Measurements from ENCODE around the gene SEC24C.
"Not testable (repeated sequence)": the region's sequence is repeated elsewhere in the genome, so short reads cannot be mapped to it uniquely, and the experiment has no call there.

Gene SEC24C, protein sequence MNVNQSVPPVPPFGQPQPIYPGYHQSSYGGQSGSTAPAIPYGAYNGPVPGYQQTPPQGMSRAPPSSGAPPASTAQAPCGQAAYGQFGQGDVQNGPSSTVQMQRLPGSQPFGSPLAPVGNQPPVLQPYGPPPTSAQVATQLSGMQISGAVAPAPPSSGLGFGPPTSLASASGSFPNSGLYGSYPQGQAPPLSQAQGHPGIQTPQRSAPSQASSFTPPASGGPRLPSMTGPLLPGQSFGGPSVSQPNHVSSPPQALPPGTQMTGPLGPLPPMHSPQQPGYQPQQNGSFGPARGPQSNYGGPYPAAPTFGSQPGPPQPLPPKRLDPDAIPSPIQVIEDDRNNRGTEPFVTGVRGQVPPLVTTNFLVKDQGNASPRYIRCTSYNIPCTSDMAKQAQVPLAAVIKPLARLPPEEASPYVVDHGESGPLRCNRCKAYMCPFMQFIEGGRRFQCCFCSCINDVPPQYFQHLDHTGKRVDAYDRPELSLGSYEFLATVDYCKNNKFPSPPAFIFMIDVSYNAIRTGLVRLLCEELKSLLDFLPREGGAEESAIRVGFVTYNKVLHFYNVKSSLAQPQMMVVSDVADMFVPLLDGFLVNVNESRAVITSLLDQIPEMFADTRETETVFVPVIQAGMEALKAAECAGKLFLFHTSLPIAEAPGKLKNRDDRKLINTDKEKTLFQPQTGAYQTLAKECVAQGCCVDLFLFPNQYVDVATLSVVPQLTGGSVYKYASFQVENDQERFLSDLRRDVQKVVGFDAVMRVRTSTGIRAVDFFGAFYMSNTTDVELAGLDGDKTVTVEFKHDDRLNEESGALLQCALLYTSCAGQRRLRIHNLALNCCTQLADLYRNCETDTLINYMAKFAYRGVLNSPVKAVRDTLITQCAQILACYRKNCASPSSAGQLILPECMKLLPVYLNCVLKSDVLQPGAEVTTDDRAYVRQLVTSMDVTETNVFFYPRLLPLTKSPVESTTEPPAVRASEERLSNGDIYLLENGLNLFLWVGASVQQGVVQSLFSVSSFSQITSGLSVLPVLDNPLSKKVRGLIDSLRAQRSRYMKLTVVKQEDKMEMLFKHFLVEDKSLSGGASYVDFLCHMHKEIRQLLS

DNA sequence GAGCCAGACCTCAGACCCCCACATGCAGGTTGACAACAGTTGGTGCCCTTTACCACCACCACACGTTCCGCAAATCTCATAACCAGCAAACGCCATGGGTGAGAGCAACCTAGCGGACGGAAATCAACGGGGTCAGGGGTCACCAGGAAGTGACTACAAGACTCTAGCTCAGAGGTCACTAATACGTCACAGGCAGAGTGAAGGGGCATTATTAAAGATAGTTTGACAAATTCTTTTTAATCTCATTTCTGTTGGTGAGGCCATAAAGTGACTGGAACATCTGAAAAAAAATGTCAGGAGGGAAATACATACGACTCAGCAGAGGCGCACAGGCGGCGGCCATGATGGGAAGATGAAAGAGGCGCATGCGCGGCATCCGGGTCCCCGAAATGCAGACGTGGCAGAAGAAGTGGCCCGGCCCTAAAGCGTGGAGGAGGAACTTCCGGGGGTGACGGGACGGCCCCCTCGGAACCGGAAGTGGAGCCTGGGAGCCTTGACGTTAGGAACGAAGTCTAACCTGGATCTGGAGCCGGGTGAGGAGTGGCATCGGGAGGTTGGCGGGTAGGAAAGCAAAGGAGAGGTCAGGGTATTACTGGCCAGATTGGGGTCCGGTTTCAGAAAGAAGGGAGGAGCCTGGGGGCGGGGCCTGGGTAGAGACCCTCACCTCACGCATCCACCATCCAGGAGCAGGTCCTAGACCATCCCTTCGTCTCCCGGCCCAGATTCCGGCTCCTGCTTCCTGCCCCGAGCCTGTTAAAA lies at the start of gene SEC24C:
SEC24C (plus strand) TSS at position 468 of the 759 bp plus-strand sequence. CDS start 2,461 bp downstream, outside the sequence.
- Histone ChIP-seq H3K4me3 (ENCODE audit: low read depth, low read length) (peak within 1 kb of the TSS; percentile 99), H3K27me3 (ENCODE audit: control insufficient read depth, insufficient read depth, low read length) (no peaks in the 10 kb centered on the region), H3K9ac (ENCODE audit: low read depth, low read length) (peak within 1 kb of the TSS; percentile 97), H3K9me3 (ENCODE audit: control insufficient read depth, insufficient read depth, low read length) (no peaks in the 10 kb centered on the region), H3K36me3 (ENCODE audit: control insufficient read depth, insufficient read depth, low read length) (peaks cover 6% of the 10 kb centered on the region), H3K4me1 (ENCODE audit: control insufficient read depth, insufficient read depth, low read length) (peaks cover 16% of the 10 kb centered on the region)

DNA sequence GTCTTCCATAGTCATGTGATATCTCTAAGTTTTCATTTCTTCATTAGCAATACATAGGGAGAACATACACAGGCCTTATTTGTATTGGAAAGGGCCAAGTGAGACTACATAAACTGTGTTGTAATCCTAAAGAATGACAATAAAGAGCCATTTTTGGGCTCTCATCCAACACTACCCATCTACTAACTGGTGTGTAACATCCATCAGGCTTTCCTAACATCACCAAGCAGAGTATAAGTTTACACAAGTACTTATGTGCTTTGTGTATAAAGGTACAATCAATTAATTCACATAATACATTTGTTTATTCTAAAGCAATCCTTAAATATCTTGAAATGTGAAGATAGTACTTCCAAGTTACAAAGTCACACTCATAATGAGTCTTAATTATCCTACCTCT lies 48.9 kb upstream of the SEC24C start:
- not testable (repeated sequence) for H3K36me3 ChIP-seq (ENCODE audit: control insufficient read depth, insufficient read depth, low read length); H3K4me3 ChIP-seq (ENCODE audit: low read depth, low read length); H3K4me1 ChIP-seq (ENCODE audit: control insufficient read depth, insufficient read depth, low read length); H3K9me3 ChIP-seq (ENCODE audit: control insufficient read depth, insufficient read depth, low read length); H3K27me3 ChIP-seq (ENCODE audit: control insufficient read depth, insufficient read depth, low read length); H3K9ac ChIP-seq (ENCODE audit: low read depth, low read length)

DNA sequence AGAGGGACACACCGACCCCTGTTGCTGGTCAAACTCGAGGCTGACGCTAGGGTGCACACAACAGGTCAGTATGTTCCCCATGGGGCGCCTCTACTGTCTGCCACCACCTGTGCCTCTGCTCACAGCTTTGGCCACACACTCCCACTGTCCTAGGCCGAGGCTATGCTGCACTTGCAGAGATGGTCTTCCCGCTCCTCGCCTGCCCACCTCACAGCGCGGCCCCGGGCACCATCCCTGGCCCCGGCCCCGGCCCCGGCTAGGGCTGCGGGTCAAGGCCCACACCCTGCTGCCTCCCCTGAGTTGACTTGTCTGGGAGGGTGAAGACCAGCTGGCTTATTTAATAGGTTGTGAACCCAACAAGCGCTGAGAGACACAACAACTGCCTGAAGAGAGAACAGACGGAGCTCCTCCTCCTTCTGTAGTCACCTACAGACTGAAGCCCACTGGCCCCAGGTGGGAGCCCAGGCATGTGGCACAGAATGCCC lies 46.5 kb upstream of the SEC24C start, which contains the start of gene AGAP5:
AGAP5 (minus strand) TSS at position 435 of the 485 bp plus-strand sequence; CDS start at position 81, 354 bp downstream.
- H3K4me3 ChIP-seq (ENCODE audit: low read depth, low read length); H3K9ac ChIP-seq (ENCODE audit: low read depth, low read length); H3K27me3 ChIP-seq (ENCODE audit: control insufficient read depth, insufficient read depth, low read length); H3K36me3 ChIP-seq (ENCODE audit: control insufficient read depth, insufficient read depth, low read length); H3K4me1 ChIP-seq (ENCODE audit: control insufficient read depth, insufficient read depth, low read length); H3K9me3 ChIP-seq (ENCODE audit: control insufficient read depth, insufficient read depth, low read length): not testable (repeated sequence)

DNA sequence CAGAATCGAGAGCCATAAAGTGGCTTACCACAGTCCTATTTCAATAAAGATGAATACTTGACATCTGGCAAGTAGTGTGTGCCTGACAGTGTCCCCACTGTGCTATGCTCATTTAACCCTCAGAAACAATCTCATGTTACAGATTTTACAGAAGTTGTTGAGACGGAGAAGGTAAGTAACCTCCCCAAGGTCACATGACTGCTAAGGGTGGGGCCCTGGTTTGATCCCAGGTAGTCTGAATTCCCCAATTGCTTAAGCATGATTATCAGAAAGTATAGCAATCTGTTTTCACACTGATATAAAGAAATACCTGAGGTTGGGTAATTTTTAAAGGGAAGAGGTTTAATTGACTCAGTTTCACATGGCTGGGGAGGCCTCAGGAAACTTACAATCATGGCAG lies 45.4 kb upstream of the SEC24C start:
- H3K4me1 ChIP-seq (ENCODE audit: control insufficient read depth, insufficient read depth, low read length); H3K9me3 ChIP-seq (ENCODE audit: control insufficient read depth, insufficient read depth, low read length); H3K4me3 ChIP-seq (ENCODE audit: low read depth, low read length); H3K36me3 ChIP-seq (ENCODE audit: control insufficient read depth, insufficient read depth, low read length); H3K27me3 ChIP-seq (ENCODE audit: control insufficient read depth, insufficient read depth, low read length); H3K9ac ChIP-seq (ENCODE audit: low read depth, low read length): not testable (repeated sequence)

DNA sequence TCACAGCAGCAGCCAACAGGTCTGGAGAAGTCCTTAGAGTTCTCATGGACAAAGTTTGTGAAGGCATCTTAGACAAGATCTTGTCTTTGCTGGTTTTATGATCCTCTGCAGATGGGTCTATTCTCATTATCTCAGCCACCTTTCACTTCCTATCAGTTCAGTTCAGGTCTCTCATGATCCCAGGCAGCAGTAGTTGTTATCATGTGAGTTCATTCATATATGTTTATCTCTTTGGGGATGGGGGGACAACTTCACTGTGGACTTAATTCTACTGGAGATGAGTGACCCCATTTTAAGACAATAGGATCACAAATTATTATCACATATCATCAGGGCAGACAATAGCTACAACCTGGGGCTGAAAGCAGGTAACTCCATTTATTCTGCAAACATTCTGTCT lies 40.2 kb upstream of the SEC24C start:
- not testable (repeated sequence) for H3K36me3 ChIP-seq (ENCODE audit: control insufficient read depth, insufficient read depth, low read length); H3K4me1 ChIP-seq (ENCODE audit: control insufficient read depth, insufficient read depth, low read length); H3K9me3 ChIP-seq (ENCODE audit: control insufficient read depth, insufficient read depth, low read length); H3K4me3 ChIP-seq (ENCODE audit: low read depth, low read length); H3K27me3 ChIP-seq (ENCODE audit: control insufficient read depth, insufficient read depth, low read length); H3K9ac ChIP-seq (ENCODE audit: low read depth, low read length)

DNA sequence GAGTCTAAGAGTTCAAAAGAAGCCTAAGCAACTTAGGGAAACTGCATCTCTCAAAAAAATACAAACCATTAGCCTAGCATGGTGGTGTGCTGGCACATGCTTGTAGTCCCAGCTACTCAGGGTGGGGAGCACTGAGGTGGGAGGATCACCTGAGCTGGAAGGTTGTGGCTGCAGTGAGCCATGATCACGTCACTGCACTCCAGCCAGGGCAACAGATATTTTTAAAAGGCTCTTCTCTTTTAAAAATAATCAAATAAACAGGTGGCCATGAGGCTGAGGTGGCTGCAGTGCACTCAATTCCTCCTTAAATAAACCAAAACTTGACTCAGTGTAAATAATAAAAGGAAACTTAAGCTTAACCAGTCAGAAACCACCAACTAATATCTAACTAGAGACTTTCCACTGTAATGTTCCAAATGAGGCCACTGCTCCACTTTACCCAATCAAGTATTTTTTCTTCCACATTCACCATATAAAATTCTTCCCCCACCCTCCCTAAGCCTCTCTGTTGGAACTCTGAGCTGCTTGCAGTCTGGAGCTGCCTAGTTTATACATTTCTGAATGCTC lies 38.6 kb upstream of the SEC24C start:
- not testable (repeated sequence) for H3K9me3 ChIP-seq (ENCODE audit: control insufficient read depth, insufficient read depth, low read length); H3K9ac ChIP-seq (ENCODE audit: low read depth, low read length); H3K4me1 ChIP-seq (ENCODE audit: control insufficient read depth, insufficient read depth, low read length); H3K36me3 ChIP-seq (ENCODE audit: control insufficient read depth, insufficient read depth, low read length); H3K27me3 ChIP-seq (ENCODE audit: control insufficient read depth, insufficient read depth, low read length); H3K4me3 ChIP-seq (ENCODE audit: low read depth, low read length)

DNA sequence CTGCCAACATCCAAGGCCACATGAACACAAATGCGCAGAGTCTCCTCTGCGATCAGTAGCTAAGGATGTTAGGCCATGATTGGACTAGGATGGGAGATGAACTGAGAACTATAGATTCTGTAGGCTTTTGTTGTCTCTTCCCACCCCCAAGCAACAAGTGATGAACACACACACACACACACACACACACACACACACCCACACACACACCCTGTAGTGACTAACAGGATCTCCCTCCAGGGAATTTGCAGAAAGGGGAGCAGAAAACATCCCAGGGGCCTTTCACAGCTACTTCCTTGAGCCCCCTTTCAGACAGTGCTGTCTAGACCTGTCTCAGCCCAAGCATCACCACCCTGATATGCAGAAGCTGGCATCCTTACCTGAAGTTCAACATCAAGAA lies 37.7 kb upstream of the SEC24C start:
- H3K9ac ChIP-seq (ENCODE audit: low read depth, low read length); H3K4me3 ChIP-seq (ENCODE audit: low read depth, low read length); H3K4me1 ChIP-seq (ENCODE audit: control insufficient read depth, insufficient read depth, low read length); H3K36me3 ChIP-seq (ENCODE audit: control insufficient read depth, insufficient read depth, low read length); H3K27me3 ChIP-seq (ENCODE audit: control insufficient read depth, insufficient read depth, low read length); H3K9me3 ChIP-seq (ENCODE audit: control insufficient read depth, insufficient read depth, low read length): not testable (repeated sequence)

DNA sequence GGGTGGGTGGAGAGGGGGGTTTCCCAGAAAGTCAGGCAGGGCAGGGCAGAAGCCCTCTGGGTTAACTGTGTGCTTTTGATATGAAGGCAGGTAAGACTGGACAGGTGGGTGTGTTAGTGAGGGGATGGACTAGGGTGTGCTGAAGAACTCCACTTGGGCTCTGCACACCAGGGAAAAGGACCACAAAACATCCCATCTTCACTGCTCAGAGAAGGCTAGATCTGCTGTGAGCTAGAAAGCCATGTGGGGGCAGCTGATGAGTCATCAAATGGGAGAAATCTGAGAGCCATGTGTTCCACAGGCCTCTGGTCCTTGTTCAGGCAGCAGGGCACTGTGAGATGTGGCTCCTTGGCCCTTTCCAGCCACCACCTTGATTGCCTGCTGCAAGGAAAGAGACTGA lies 36.5 kb upstream of the SEC24C start:
- not testable (repeated sequence) for H3K9ac ChIP-seq (ENCODE audit: low read depth, low read length); H3K27me3 ChIP-seq (ENCODE audit: control insufficient read depth, insufficient read depth, low read length); H3K4me3 ChIP-seq (ENCODE audit: low read depth, low read length); H3K9me3 ChIP-seq (ENCODE audit: control insufficient read depth, insufficient read depth, low read length); H3K4me1 ChIP-seq (ENCODE audit: control insufficient read depth, insufficient read depth, low read length); H3K36me3 ChIP-seq (ENCODE audit: control insufficient read depth, insufficient read depth, low read length)

DNA sequence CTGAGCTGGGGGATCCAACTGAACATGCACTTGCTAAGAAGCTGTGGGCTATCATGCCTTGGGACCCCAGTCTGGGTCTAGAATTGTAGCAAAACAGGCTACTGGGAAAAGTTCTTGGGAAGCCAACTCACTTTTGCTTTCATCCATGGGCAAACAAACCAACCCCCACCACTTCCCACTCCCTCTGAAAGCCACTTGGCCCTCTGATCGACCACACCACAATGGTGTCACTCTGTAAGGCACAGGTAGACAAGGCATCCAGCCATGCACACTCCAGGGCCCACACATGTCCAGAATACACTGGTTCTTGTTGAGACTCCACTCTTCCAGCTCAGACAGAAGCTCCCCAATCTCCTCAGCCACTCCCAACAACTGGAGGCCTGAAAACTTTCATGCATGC lies 36.0 kb upstream of the SEC24C start:
- not testable (repeated sequence) for H3K9ac ChIP-seq (ENCODE audit: low read depth, low read length); H3K4me3 ChIP-seq (ENCODE audit: low read depth, low read length); H3K27me3 ChIP-seq (ENCODE audit: control insufficient read depth, insufficient read depth, low read length); H3K4me1 ChIP-seq (ENCODE audit: control insufficient read depth, insufficient read depth, low read length); H3K9me3 ChIP-seq (ENCODE audit: control insufficient read depth, insufficient read depth, low read length); H3K36me3 ChIP-seq (ENCODE audit: control insufficient read depth, insufficient read depth, low read length)

DNA sequence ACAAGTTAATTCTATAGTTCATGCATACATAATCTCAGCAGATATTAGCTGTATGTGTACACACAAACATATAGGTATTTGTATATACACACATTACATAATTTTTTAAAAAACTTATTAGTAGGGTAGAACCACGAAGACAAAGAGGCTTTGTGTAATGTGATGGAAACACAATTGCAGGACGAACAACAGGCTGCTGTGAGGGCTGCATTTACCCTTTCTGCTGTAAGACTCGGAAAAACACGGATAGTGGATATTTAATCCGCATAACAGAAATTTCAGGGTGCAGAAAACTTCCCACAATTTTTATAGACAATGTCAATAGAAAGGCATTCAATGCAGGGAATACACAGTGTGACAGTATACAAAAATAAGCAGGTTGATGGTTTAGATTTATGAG lies 32.5 kb upstream of the SEC24C start:
- H3K36me3 ChIP-seq (ENCODE audit: control insufficient read depth, insufficient read depth, low read length); H3K4me3 ChIP-seq (ENCODE audit: low read depth, low read length); H3K9ac ChIP-seq (ENCODE audit: low read depth, low read length); H3K9me3 ChIP-seq (ENCODE audit: control insufficient read depth, insufficient read depth, low read length); H3K4me1 ChIP-seq (ENCODE audit: control insufficient read depth, insufficient read depth, low read length); H3K27me3 ChIP-seq (ENCODE audit: control insufficient read depth, insufficient read depth, low read length): not testable (repeated sequence)

DNA sequence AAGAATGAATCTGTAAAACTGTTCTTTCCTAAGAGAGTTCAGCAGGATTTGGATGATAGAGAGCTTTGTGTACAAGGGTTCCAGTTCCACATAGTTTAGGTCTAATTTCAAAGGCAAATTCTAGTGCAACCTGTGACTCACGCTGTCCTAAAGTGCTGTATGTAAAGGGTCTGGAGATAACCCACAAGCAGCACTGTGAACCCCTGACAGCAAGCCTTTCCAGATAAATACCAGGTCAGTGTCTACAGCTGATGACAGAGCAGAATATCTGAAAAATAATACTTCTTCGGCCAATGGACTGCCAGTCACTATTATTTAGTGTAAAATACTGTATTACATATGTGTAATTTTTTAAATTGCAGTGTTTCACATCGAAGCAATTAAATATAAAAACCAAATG lies 30.3 kb upstream of the SEC24C start:
- H3K4me1 ChIP-seq (ENCODE audit: control insufficient read depth, insufficient read depth, low read length); H3K9ac ChIP-seq (ENCODE audit: low read depth, low read length); H3K27me3 ChIP-seq (ENCODE audit: control insufficient read depth, insufficient read depth, low read length); H3K4me3 ChIP-seq (ENCODE audit: low read depth, low read length); H3K9me3 ChIP-seq (ENCODE audit: control insufficient read depth, insufficient read depth, low read length); H3K36me3 ChIP-seq (ENCODE audit: control insufficient read depth, insufficient read depth, low read length): not testable (repeated sequence)

All from iPS-15b (cell line).